Thoracic aorta (tissue), 2 donors: ENCODE measurements around the gene KCNJ8. TPM values are rescaled to one million over a fixed set of nuclear protein-coding genes. Genes with fewer than 3 reads are reported as not detected.

Experiments used
- ATAC-seq: fragments of 150-250 bp; one replicate; pipeline ENCODE4 v1.8.0; 2017; ENCODE audit warnings: low read depth; ENCODE audit not compliant: insufficient number of reproducible peaks, low FRiP score
- DNase-seq: peaks from one replicate; pipeline ENCODE4 v3.0.0-alpha.2; 2020; ENCODE audit warnings: low spot score
- H3K27ac ChIP-seq, 2 donors: fragments of 200-600 bp; sonication (generic); 1 replicate in 1 of 2; 2 replicates in 1 of 2; pipeline ENCODE4 v1.5.1; 2016; ENCODE audit warnings: mild to moderate bottlenecking in 2 of 2, moderate library complexity in 2 of 2
- H3K27me3 ChIP-seq: fragments of 200-600 bp; sonication (generic); replicated peaks from 2 replicates; pipeline ENCODE4 v1.6.0; 2016; ENCODE audit warnings: mild to moderate bottlenecking; ENCODE audit not compliant: insufficient read depth
- H3K36me3 ChIP-seq: fragments of 200-600 bp; sonication (generic); one replicate; pipeline ENCODE4 v1.5.1; 2016
- H3K4me1 ChIP-seq, 2 donors: fragments of 200-600 bp; sonication (generic); 1 replicate in 1 of 2; 2 replicates in 1 of 2; pipeline versions ENCODE4 v1.5.1 to v1.6.0; 2016; ENCODE audit warnings: low read depth in 2 of 2, mild to moderate bottlenecking in 1 of 2; ENCODE audit not compliant: control insufficient read depth in 1 of 2
- H3K4me3 ChIP-seq: fragments of 200-600 bp; sonication (generic); 2 replicates; pipeline ENCODE4 v1.5.1; 2016; ENCODE audit warnings: mild to moderate bottlenecking
- H3K9me3 ChIP-seq: fragments of 200-600 bp; sonication (generic); 2 replicates; pipeline ENCODE4 v1.5.1; 2016
- CTCF ChIP-seq: fragments of 200-600 bp; sonication (generic); IDR thresholded peaks from one replicate; pipeline ENCODE4 v1.5.1; 2019; ENCODE audit warnings: antibody characterized with exemption
- total RNA-seq, 2 donors: library from RNA; depleted of rRNA; stranded (reverse); fragments of >200 nt; gene quantifications; one replicate each; pipeline versions ENCODE4 v1.1.0 to v1.2.3, GENCODE V29; 2016

The KCNJ8 gene
- total RNA-seq, 2 donors from 2014 or later, result 7.0 to 8.1 TPM

GRCh38 chr12:21809100-21809499 is 34.6 kb upstream of the KCNJ8 start:
- Histone ChIP-seq H3K36me3 (no peaks in the 10 kb centered on the region), H3K27me3 (no peaks in the 10 kb centered on the region), H3K4me1 (peaks cover 0 to 4% of the 10 kb centered on the region in 2 donors), H3K27ac (no peak overlapping the region), H3K9me3 (no peaks in the 10 kb centered on the region), H3K4me3 (no peak overlapping the region)
- no peak for DNase-seq
- no peak for TF ChIP-seq CTCF
- no peak for ATAC-seq

- no peak for TF ChIP-seq CTCF
- Histone ChIP-seq H3K4me1 (no peaks in the 10 kb centered on the region), H3K27me3 (no peaks in the 10 kb centered on the region), H3K27ac (no peak overlapping the region), H3K36me3 (no peaks in the 10 kb centered on the region), H3K9me3 (no peaks in the 10 kb centered on the region), H3K4me3 (no peak overlapping the region)
- ATAC-seq (no peak), DNase-seq (no peak)
Measured at GRCh38 chr12:21806255-21806654, 31.7 kb upstream of the KCNJ8 start.

- no peak for TF ChIP-seq CTCF
- Histone ChIP-seq H3K4me3 (no peak overlapping the region), H3K36me3 (no peaks in the 10 kb centered on the region), H3K9me3 (no peaks in the 10 kb centered on the region), H3K27ac (no peak overlapping the region), H3K27me3 (no peaks in the 10 kb centered on the region), H3K4me1 (no peaks in the 10 kb centered on the region)
- DNase-seq, result no peak
- ATAC-seq, result no peak
Measured at GRCh38 chr12:21801522-21802288, 27.2 kb upstream of the KCNJ8 start.

GRCh38 chr12:21800011-21800410 is 25.5 kb upstream of the KCNJ8 start:
- no peak for TF ChIP-seq CTCF
- H3K27me3 ChIP-seq, result no peaks in the 10 kb centered on the region
- no peaks in the 10 kb centered on the region for H3K4me1 ChIP-seq
- H3K36me3 ChIP-seq, result no peaks in the 10 kb centered on the region
- DNase-seq, result no peak
- no peak for ATAC-seq
- H3K9me3 ChIP-seq, result no peaks in the 10 kb centered on the region
- H3K4me3 ChIP-seq, result no peak overlapping the region
- no peak overlapping the region for H3K27ac ChIP-seq

- ATAC-seq (no peak), DNase-seq (no peak)
- no peaks in the 10 kb centered on the region for H3K27me3 ChIP-seq
- H3K36me3 ChIP-seq, result no peaks in the 10 kb centered on the region
- no peak for TF ChIP-seq CTCF
- no peaks in the 10 kb centered on the region for H3K9me3 ChIP-seq
- H3K4me1 ChIP-seq, result no peaks in the 10 kb centered on the region
- H3K27ac ChIP-seq, result no peak overlapping the region
- H3K4me3 ChIP-seq, result no peak overlapping the region
Measured at GRCh38 chr12:21797539-21797938, 23.0 kb upstream of the KCNJ8 start.
